Fibroblast of mammary gland (primary cell): Measurements from ENCODE around the gene NOSTRIN.

Source experiments
- DNase-seq: peaks from one replicate; pipeline ENCODE4 v3.0.0-alpha.2; 2010; ENCODE audit warnings: low read depth
- H3K4me3 ChIP-seq: 2 replicates; pipeline ENCODE4 v1.5.1; 2011; ENCODE audit warnings: low read depth, mild to moderate bottlenecking, low read length, moderate library complexity; ENCODE audit not compliant: control insufficient read depth
- CTCF ChIP-seq: conservative IDR thresholded peaks from 2 replicates; pipeline ENCODE4 v1.5.1; 2011; ENCODE audit warnings: low read depth, low read length, inconsistent platforms; ENCODE audit not compliant: control insufficient read depth, insufficient read depth

Gene NOSTRIN

GRCh38 chr2:168797286-168797655 lies 5.2 kb upstream of the NOSTRIN start:
- H3K4me3 ChIP-seq, result no peak overlapping the region
- no peak for DNase-seq
- TF ChIP-seq CTCF, result no peak

- DNase-seq, result no peak
- no peak for TF ChIP-seq CTCF
- no peak overlapping the region for H3K4me3 ChIP-seq
Observed at GRCh38 chr2:168798076-168798887, 4.2 kb upstream of the NOSTRIN start.

- DNase-seq, result no peak
- H3K4me3 ChIP-seq, result no peak overlapping the region
- no peak for TF ChIP-seq CTCF
Observed at GRCh38 chr2:168798888-168799410, 3.5 kb upstream of the NOSTRIN start.

- no peak for TF ChIP-seq CTCF
- no peak overlapping the region for H3K4me3 ChIP-seq
- no peak for DNase-seq
Observed at GRCh38 chr2:168801471-168801870, 966 bp upstream of the NOSTRIN start.

GRCh38 chr2:168802859-168803725 lies 655 bp downstream of the NOSTRIN start:
- H3K4me3 ChIP-seq, result no peak overlapping the region
- no peak for TF ChIP-seq CTCF

GRCh38 chr2:168804214-168804613 lies 1.8 kb downstream of the NOSTRIN start:
- H3K4me3 ChIP-seq, result no peak overlapping the region
- DNase-seq, result no peak
- no peak for TF ChIP-seq CTCF

More at GRCh38 chr2:168802859-168803725, 655 bp downstream of the NOSTRIN start:
- no peak for DNase-seq
